Fibroblast of lung (primary cell): Measurements from ENCODE around the gene PMIS2. TPM values are rescaled to one million over a fixed set of nuclear protein-coding genes. Genes with fewer than 3 reads are reported as not detected.

ENCODE experiments used
- DNase-seq, 2 donors: peaks; one replicate each; pipeline versions ENCODE4 v3.0.0 to v3.0.0-alpha.2; 2010; ENCODE audit warnings: low read depth in 2 of 2
- H2AFZ ChIP-seq: 2 replicates; pipeline ENCODE4 v1.5.1; 2012; ENCODE audit warnings: low read length, control low read depth, inconsistent platforms
- H3K27ac ChIP-seq: 2 replicates; pipeline ENCODE4 v1.5.1; 2011; ENCODE audit warnings: low read length, control low read depth; ENCODE audit not compliant: insufficient read depth
- H3K27me3 ChIP-seq: 2 replicates; pipeline ENCODE4 v1.5.1; 2011; ENCODE audit warnings: mild to moderate bottlenecking, low read length; ENCODE audit not compliant: control insufficient read depth, insufficient read depth
- H3K36me3 ChIP-seq: 2 replicates; pipeline ENCODE4 v1.5.1; 2011; ENCODE audit warnings: low read length; ENCODE audit not compliant: control insufficient read depth, insufficient read depth
- H3K4me1 ChIP-seq: 2 replicates; pipeline ENCODE4 v1.5.1; 2011; ENCODE audit warnings: low read length; ENCODE audit not compliant: control insufficient read depth, insufficient read depth; ENCODE audit errors: extremely low read depth
- H3K4me2 ChIP-seq: 2 replicates; pipeline ENCODE4 v1.5.1; 2011; ENCODE audit warnings: low read length, control low read depth; ENCODE audit not compliant: insufficient read depth; ENCODE audit errors: extremely low read depth
- H3K4me3 ChIP-seq, 4 experiments: fragments of 200-600 bp in 1 of 4; sonication (generic) in 1 of 4; replicated peaks in 1 of 4; 2 replicates each; pipeline ENCODE4 v1.5.1; 2011 to 2016; ENCODE audit warnings: low read length in 4 of 4, low read depth in 3 of 4, mild to moderate bottlenecking in 3 of 4, control low read depth in 2 of 4, inconsistent platforms in 1 of 4, mixed read lengths in 1 of 4; ENCODE audit not compliant: insufficient read depth in 1 of 4; ENCODE audit errors: control extremely low read depth in 1 of 4
- H3K79me2 ChIP-seq: 2 replicates; pipeline ENCODE4 v1.5.1; 2012; ENCODE audit warnings: mild to moderate bottlenecking, low read length, inconsistent platforms; ENCODE audit not compliant: control insufficient read depth, insufficient read depth
- H3K9ac ChIP-seq: 2 replicates; pipeline ENCODE4 v1.5.1; 2011; ENCODE audit warnings: mild to moderate bottlenecking, low read length, control low read depth; ENCODE audit not compliant: insufficient read depth
- H3K9me3 ChIP-seq: 2 replicates; pipeline ENCODE4 v1.5.1; 2012; ENCODE audit warnings: low read depth, low read length; ENCODE audit not compliant: control insufficient read depth, insufficient read depth
- H4K20me1 ChIP-seq: 2 replicates; pipeline ENCODE4 v1.5.1; 2011; ENCODE audit warnings: low read length; ENCODE audit not compliant: control insufficient read depth, insufficient read depth; ENCODE audit errors: extremely low read depth
- EZH2 ChIP-seq: IDR thresholded peaks from 2 replicates; pipeline ENCODE4 v1.5.1; 2012; ENCODE audit warnings: low read length, control low read depth, mild to moderate bottlenecking; ENCODE audit errors: missing control alignments
- polyA plus RNA-seq, 2 donors: library from polyadenylated mRNA; depleted of rRNA in 1 of 2; stranded (reverse) in 1 of 2; unstranded in 1 of 2; fragments of >200 nt; gene quantifications; 2 replicates each; pipeline ENCODE4 v1.2.1, GENCODE V29; 2011 to 2012; ENCODE audit warnings: missing spikeins in 1 of 2
- total RNA-seq: library from RNA; depleted of rRNA; stranded (reverse); fragments of >200 nt; gene quantifications from 2 replicates; pipeline ENCODE4 v1.2.1, GENCODE V29; 2014
- TF ChIP-seq, protein P1 (sequence below), 2 donors: IDR thresholded peaks in 1 of 2; conservative IDR thresholded peaks in 1 of 2; 1 replicate in 1 of 2; 2 replicates in 1 of 2; pipeline ENCODE4 v1.5.1; 2011 to 2012; ENCODE audit warnings: low read length in 2 of 2, control low read depth in 1 of 2, inconsistent platforms in 1 of 2, low read depth in 1 of 2, mild to moderate bottlenecking in 1 of 2

PMIS2 gene
- total and polyA plus RNA-seq, 2 donors (not counting 1 experiment from before 2014, with no cell fraction given): not detected

DNA sequence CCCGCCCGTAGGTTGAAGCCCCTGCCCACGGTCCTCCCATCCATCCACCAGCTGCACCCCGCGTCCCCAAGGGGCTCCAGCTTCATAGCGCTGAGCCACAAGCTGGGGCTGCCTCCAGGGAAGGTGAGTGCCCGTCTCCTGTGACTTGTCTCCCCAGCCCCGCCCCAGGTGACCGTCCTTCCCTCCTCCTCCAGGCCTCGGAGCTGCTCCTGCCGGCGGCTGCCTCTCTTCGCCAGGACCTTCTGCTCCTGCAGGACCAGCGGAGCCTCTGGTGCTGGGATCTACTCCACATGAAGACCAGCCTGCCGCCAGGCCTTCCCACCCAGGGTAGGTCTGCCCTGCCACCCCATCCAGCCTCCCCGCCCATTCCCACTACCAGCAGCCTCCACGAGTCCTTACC is 34.0 kb downstream of the PMIS2 start:
- H3K9ac ChIP-seq: no peak overlapping the region
- H3K4me2 ChIP-seq: no peak overlapping the region
- H3K9me3 ChIP-seq: no peaks in the 10 kb centered on the region
- H3K27me3 ChIP-seq: no peaks in the 10 kb centered on the region
- H3K4me1 ChIP-seq: no peaks in the 10 kb centered on the region
- H4K20me1 ChIP-seq: no peaks in the 10 kb centered on the region
- H3K36me3 ChIP-seq: peaks cover 4% of the 10 kb centered on the region
- DNase-seq: no peak
- H2AFZ ChIP-seq: no peak overlapping the region
- TF ChIP-seq, protein P1, sequence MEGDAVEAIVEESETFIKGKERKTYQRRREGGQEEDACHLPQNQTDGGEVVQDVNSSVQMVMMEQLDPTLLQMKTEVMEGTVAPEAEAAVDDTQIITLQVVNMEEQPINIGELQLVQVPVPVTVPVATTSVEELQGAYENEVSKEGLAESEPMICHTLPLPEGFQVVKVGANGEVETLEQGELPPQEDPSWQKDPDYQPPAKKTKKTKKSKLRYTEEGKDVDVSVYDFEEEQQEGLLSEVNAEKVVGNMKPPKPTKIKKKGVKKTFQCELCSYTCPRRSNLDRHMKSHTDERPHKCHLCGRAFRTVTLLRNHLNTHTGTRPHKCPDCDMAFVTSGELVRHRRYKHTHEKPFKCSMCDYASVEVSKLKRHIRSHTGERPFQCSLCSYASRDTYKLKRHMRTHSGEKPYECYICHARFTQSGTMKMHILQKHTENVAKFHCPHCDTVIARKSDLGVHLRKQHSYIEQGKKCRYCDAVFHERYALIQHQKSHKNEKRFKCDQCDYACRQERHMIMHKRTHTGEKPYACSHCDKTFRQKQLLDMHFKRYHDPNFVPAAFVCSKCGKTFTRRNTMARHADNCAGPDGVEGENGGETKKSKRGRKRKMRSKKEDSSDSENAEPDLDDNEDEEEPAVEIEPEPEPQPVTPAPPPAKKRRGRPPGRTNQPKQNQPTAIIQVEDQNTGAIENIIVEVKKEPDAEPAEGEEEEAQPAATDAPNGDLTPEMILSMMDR (conservative IDR thresholded peaks at IDR 0.05 in 1 of 2, IDR thresholded peaks at IDR 0.05 in 1 of 2; ENCODE audit: low read depth in 1 of 2, low read length in 2 of 2): no peak
- no peak for TF ChIP-seq EZH2
- no peak overlapping the region for H3K4me3 ChIP-seq
- H3K79me2 ChIP-seq: no peaks in the 10 kb centered on the region
- no peak overlapping the region for H3K27ac ChIP-seq

DNA sequence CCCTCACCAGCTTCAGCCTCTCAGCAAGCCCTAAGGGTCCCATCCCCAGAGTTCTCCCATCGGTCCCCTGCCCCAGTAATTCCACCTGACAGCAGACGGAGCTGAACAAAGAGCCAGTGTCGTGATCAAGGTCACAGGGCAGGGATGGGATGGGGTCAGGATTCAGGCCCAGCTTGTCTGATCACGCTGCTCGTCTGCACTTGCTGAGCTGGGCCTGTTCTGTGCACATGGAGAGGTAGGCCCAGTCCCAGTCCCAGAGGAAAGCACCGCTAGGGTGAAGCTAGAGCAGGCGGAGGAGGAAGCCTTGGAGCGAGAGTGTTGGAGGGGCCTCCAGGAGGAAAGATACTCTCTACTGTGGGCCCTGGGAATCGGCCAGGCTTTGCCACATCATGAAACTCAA is 35.7 kb downstream of the PMIS2 start:
- no peaks in the 10 kb centered on the region for H3K79me2 ChIP-seq

DNA sequence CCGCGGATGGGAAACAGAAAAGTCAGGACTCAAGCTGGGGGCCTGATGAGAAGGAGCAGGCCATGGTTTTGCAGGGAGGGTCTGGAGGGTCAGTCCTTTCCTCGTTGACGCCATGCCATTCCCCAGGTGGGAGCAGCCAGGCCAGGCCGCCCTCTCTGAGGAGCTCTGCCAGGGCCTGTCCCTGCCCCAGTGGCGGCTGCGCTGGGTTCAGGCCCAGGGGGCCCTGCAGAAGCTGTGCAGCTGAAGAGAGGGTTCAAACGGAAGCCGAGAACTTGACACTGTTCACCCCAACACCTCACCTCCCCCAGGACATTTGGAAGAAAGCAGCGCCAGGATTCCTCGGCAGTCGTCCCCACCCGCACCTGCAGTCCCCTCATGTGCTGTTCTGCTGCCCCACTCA is 36.8 kb downstream of the PMIS2 start:
- no peaks in the 10 kb centered on the region for H3K27me3 ChIP-seq

More for the DNA sequence above, 35.7 kb downstream of the PMIS2 start:
- Histone ChIP-seq H3K4me3 (no peak overlapping the region), H3K9me3 (no peaks in the 10 kb centered on the region), H3K4me1 (no peaks in the 10 kb centered on the region), H3K27ac (no peak overlapping the region), H4K20me1 (no peaks in the 10 kb centered on the region), H3K9ac (no peak overlapping the region), H3K4me2 (no peak overlapping the region), H3K27me3 (no peaks in the 10 kb centered on the region), H3K36me3 (peaks cover 4% of the 10 kb centered on the region), H2AFZ (no peak overlapping the region)
- no peak for DNase-seq
- TF ChIP-seq, protein P1 (conservative IDR thresholded peaks at IDR 0.05 in 1 of 2, IDR thresholded peaks at IDR 0.05 in 1 of 2; ENCODE audit: low read depth in 1 of 2, low read length in 2 of 2): no peak
- no peak for TF ChIP-seq EZH2

More for the DNA sequence above, 36.8 kb downstream of the PMIS2 start:
- Histone ChIP-seq H3K36me3 (peaks cover 4% of the 10 kb centered on the region), H3K9me3 (no peaks in the 10 kb centered on the region), H3K9ac (no peak overlapping the region), H3K4me1 (no peaks in the 10 kb centered on the region), H3K4me3 (no peak overlapping the region), H3K79me2 (no peaks in the 10 kb centered on the region), H3K4me2 (no peak overlapping the region), H3K27ac (no peak overlapping the region), H2AFZ (no peak overlapping the region), H4K20me1 (no peaks in the 10 kb centered on the region)
- no peak for DNase-seq
- TF ChIP-seq, protein P1 (conservative IDR thresholded peaks at IDR 0.05 in 1 of 2, IDR thresholded peaks at IDR 0.05 in 1 of 2; ENCODE audit: low read depth in 1 of 2, low read length in 2 of 2): no peak
- TF ChIP-seq EZH2: no peak
